Measurements from ENCODE around the gene CNKSR2.
"Not testable (repeated sequence)": the region's sequence is repeated elsewhere in the genome, so short reads cannot be mapped to it uniquely, and the experiment has no call there.

Gene CNKSR2

GRCh38 chrX:21440911-21441310 lies 66.7 kb downstream of the CNKSR2 start:
- DNase-seq (ENCODE audit: low read depth), result no peak

- DNase-seq (ENCODE audit: low read depth), result no peak
Observed at GRCh38 chrX:21457718-21458117, 83.5 kb downstream of the CNKSR2 start.

- no peak for DNase-seq (ENCODE audit: low read depth)
Observed at GRCh38 chrX:21469071-21469470, 94.9 kb downstream of the CNKSR2 start.

- no peak for DNase-seq (ENCODE audit: low read depth)
Observed at GRCh38 chrX:21476909-21477308, 102.7 kb downstream of the CNKSR2 start.

GRCh38 chrX:21479695-21480270 lies 105.6 kb downstream of the CNKSR2 start:
- DNase-seq (ENCODE audit: low read depth), result no peak

GRCh38 chrX:21481761-21482160 lies 107.5 kb downstream of the CNKSR2 start:
- DNase-seq (ENCODE audit: low read depth), result no peak

- not testable (repeated sequence) for DNase-seq (ENCODE audit: low read depth)
Observed at GRCh38 chrX:21484051-21484450, 109.8 kb downstream of the CNKSR2 start.

- no peak for DNase-seq (ENCODE audit: low read depth)
Observed at GRCh38 chrX:21487832-21488231, 113.6 kb downstream of the CNKSR2 start.

- no peak for DNase-seq (ENCODE audit: low read depth)
Observed at GRCh38 chrX:21490341-21490740, 116.1 kb downstream of the CNKSR2 start.

- DNase-seq (ENCODE audit: low read depth), result no peak
Observed at GRCh38 chrX:21493226-21493830, 119.1 kb downstream of the CNKSR2 start.

- no peak for DNase-seq (ENCODE audit: low read depth)
Observed at GRCh38 chrX:21503593-21503992, 129.4 kb downstream of the CNKSR2 start.

GRCh38 chrX:21509912-21510311 lies 135.7 kb downstream of the CNKSR2 start:
- no peak for DNase-seq (ENCODE audit: low read depth)

- no peak for DNase-seq (ENCODE audit: low read depth)
Observed at GRCh38 chrX:21524008-21524407, 149.8 kb downstream of the CNKSR2 start.

GRCh38 chrX:21528076-21528475 lies 153.9 kb downstream of the CNKSR2 start:
- DNase-seq (ENCODE audit: low read depth), result no peak

- DNase-seq (ENCODE audit: low read depth), result no peak
Observed at GRCh38 chrX:21529771-21530170, 155.6 kb downstream of the CNKSR2 start.

GRCh38 chrX:21544642-21545041 lies 170.4 kb downstream of the CNKSR2 start:
- DNase-seq (ENCODE audit: low read depth), result not testable (repeated sequence)

GRCh38 chrX:21559417-21559816 lies 185.2 kb downstream of the CNKSR2 start:
- DNase-seq (ENCODE audit: low read depth), result no peak

- DNase-seq (ENCODE audit: low read depth), result no peak
Observed at GRCh38 chrX:21565025-21565424, 190.8 kb downstream of the CNKSR2 start.

- no peak for DNase-seq (ENCODE audit: low read depth)
Observed at GRCh38 chrX:21574793-21575192, 200.6 kb downstream of the CNKSR2 start.

- DNase-seq (ENCODE audit: low read depth), result no peak
Observed at GRCh38 chrX:21581479-21581878, 207.3 kb downstream of the CNKSR2 start.

GRCh38 chrX:21586001-21586400 lies 211.8 kb downstream of the CNKSR2 start:
- no peak for DNase-seq (ENCODE audit: low read depth)

GRCh38 chrX:21590012-21590776 lies 216.0 kb downstream of the CNKSR2 start:
- no peak for DNase-seq (ENCODE audit: low read depth)

- no peak for DNase-seq (ENCODE audit: low read depth)
Observed at GRCh38 chrX:21606002-21606401, 231.8 kb downstream of the CNKSR2 start.

Data from activated T-cell treated with anti-CD3 and anti-CD28 coated beads for 1 hour (primary cell).